Nucleus accumbens (tissue), 56 donors: Measurements from ENCODE around the gene SMARCAL1.

ENCODE experiments used
- DNase-seq, 56 donors: peaks; one replicate each; lab custom pipeline; 2025; lab: John Stamatoyannopoulos, UW

Gene SMARCAL1

GRCh38 chr2:216392018-216392562 lies 20.2 kb upstream of the SMARCAL1 start:
- DNase-seq, result peak in 8 of 56 donors; percentile 6 to 54 (median 28)

GRCh38 chr2:216392945-216393840 lies 19.1 kb upstream of the SMARCAL1 start:
- no peak for DNase-seq

GRCh38 chr2:216394881-216395280 lies 17.4 kb upstream of the SMARCAL1 start:
- no peak for DNase-seq

DNA sequence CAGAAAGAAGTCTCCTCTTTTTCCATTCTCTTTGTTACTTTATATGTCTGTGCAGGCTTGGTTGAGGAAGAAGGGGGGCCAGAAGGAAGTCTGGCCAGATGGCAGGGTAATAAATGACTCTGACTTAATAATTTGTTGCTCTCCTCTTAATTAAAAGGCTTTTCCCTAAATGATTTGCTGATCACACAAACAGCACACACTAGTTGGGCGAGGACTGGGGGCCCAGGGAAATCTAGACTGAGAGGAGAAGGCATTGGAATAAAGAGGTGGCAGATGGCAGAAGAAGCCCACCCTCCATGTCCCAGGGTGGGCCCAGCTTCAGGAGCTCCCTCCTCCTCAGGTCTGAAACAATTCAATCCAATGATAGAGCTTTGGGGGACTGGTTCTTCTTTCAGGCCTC lies 12.7 kb upstream of the SMARCAL1 start:
- DNase-seq, result no peak

GRCh38 chr2:216402751-216403150 lies 9.5 kb upstream of the SMARCAL1 start:
- DNase-seq, result no peak

DNA sequence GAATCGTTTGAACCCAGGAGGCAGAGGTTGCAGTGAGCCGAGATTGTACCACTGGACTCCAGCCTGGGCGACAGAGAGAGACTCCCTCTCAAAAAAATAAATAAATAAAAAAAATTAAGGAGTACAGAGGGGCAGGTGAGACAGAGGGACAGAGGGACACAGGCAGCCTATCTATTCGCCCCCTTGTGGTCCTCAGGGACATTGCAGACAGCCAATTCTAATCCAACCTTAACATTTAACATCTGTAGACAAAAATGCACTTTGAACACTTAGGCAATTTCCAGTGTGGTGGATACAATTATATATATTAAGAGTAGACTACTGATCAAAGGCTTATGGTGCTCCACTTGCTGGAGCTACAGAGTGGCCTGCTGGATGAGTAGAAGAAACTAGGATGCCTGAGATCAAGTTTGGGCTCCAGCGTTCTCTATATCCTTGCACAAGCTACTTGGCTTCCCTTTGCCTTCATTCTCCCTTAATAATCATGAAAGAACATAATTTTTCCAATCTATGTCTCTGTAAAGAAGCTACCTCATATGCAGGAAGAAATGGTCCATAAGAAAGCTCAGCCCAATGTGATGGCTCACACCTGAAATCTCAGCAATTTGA lies 8.2 kb upstream of the SMARCAL1 start:
- DNase-seq, result peak in 16 of 56 donors; percentile 1 to 61 (median 6)

DNA sequence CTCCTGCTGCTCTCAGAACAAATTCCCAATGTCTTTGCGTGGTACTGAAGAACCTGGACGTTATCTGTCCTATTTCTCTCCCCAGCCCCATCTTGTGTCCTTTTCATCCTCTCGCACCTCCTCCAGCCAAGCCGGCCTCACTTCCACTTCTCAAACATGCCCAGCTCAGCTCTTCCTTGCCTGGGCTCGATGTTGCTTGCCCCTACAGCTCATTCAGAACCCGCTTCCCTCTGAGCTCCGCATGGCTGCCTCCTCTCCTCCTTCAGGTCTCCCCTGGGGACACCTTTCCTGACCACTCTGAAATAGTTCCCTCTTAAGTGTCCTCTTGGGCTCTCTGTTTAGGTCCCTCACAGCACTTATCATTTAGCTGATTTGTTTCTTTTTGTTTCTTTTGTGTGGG lies 6.7 kb upstream of the SMARCAL1 start:
- DNase-seq, result no peak

- peak in 2 of 56 donors; percentile 2 to 4 for DNase-seq
Observed at GRCh38 chr2:216406826-216407225, 5.5 kb upstream of the SMARCAL1 start.

DNA sequence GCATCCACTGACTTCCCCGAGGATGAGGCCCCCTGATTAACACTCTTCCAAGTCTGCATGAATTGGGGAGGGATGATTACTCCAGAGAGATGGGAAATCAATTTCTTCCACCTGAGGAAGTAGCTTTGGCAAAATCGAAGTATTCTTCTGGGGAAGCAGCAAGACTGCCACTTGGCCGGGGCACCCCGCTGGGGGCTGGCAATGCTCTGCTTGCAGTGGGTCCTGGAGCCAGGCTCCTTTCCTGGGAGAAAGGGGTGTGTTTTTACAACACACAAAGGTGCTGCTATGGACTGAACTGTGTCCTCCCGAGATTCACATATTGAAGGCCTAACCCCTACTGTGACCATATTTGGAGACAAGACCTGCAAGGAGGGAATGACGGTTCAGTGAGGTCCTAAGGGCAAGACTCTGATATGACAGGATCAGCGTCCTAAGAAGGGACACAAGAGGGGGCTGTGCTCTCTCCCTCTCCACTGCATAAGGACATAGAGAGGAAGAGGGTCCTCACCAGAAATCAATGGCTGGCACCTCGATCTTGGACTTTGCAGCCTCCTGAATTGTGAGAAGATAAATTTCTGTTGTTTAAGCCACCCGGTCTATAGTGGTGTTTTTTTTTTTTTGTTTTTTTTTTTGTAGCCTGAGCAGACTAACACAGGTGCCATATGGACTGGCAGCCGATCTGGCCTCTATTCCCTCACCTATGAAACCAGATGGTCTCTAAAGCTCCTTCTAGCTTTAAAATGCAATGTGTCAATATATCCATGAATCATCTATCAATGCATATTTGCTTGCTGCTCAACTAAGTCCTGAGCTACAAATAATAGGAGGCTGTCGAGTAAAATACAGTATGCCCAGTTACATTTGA lies 3.6 kb upstream of the SMARCAL1 start:
- DNase-seq, result no peak

DNA sequence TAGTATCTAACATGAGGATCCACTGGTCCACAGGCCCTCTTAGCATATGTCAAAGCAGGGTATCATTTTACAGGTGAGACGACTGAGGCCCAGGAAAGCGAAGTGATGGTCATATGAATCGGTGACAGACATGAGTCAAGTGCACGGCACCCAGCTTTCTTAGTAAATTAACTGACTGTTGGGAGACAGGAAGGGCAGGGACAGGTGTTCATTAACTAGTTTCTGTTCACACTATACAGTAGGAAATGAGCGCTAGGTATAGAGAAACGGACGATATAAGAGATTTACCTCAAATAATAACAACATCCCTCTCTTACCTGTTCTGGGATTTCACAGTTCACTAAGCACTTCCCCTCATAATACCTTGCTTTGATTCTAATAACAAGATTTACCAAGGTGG lies 1.7 kb upstream of the SMARCAL1 start:
- no peak for DNase-seq

DNA sequence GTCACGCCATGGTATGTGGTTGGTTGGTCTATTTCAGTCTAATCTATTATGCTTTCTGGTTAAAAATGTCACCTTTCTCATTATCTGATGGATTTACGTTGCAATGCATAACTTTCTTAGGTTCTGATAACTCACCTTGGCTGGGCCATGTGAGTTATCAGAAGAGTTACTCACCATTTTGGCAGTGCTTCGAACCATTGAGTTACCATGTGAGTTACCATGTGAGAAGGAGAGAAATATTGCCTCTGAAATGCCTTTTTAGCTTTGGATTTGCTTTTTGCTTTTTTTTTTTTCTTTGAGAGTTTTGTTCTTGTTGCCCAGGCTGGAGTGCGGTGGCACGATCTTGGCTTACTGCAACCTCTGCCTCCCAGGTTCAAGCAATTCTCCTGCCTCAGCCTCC lies 1.6 kb downstream of the SMARCAL1 start:
- no peak for DNase-seq

DNA sequence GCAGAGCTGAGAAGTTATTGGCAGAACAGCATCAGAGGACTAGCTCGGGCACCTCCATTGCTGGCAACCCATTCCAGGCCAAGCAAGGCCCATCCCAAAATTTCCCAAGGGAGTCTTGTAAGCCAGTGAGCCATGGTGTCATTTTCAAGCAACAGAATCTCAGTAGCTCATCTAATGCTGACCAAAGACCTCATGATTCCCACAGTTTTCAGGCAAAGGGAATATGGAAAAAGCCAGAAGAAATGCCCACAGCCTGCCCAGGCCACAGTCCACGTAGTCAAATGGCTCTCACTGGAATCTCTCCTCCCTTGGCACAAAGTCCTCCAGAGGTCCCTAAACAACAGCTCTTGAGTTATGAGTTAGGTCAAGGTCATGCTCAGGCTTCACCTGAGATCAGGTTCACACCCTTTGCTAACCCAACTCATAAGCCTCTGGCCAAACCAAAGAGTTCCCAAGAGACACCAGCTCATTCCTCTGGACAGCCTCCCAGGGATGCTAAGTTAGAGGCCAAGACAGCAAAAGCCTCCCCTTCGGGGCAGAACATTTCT lies 2.6 kb downstream of the SMARCAL1 start:
- no peak for DNase-seq

- DNase-seq, result no peak
Observed at GRCh38 chr2:216415541-216415940, 3.3 kb downstream of the SMARCAL1 start.

DNA sequence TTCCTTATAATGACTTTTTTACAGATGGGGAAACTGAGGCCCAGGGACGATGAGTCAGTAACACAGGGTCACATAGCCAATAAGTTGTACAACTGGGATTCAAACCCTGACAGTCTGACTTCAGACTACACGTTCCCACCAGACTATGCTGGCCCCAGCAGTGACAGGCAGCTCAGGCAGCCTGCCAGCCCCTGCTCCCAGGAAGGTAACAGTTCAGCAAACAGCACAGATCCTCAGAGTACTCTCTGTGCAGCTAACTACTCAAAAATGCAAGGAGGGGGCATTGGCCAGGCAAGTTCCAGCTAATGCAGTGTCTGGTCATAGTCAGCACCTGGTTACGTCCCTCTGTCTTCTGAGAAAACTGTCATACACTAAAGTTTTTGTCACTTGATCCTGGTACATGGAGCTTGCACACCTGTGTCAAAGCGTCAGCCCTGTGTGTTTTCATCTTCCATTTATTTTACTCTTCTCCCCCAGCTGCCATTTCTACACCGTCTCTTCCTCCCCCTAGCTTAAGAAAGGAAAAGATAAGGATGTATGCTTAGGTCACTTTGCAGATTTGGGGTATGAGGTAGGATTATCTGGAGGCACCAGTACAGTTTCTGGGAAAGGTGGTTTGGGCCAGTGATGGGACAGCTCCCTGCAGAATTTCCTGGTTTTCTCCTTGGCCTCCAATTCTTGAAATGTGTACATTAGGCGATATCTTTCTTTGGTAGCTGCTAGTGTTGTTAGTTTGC lies 4.5 kb downstream of the SMARCAL1 start:
- DNase-seq, result no peak

- DNase-seq, result no peak
Observed at GRCh38 chr2:216418981-216419380, 6.7 kb downstream of the SMARCAL1 start.

- no peak for DNase-seq
Observed at GRCh38 chr2:216420367-216421101, 8.2 kb downstream of the SMARCAL1 start.

DNA sequence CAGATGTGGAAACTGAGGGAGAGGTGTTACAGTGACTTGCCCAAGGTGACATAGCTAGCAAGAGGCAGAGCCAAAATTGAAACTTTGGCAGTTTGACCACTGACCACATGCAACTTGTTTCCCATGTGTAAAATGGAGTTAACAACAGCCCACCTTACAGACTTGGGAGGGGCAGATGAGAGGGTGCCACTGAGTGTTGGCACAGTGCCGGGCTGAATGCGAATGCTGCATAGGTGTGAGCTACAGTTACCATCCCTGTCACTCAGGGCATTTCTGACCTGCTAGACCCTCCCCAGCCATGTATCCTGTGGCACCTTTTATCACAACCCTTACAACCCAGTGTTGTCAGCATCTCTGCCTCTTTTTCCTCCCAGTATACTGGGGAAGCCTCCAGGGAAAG lies 10.8 kb downstream of the SMARCAL1 start:
- DNase-seq, result no peak

- DNase-seq, result no peak
Observed at GRCh38 chr2:216424274-216424673, 12.0 kb downstream of the SMARCAL1 start.
